Measurements from ENCODE around the gene SIM1. TPM values are rescaled to one million over a fixed set of nuclear protein-coding genes. Genes with fewer than 3 reads are reported as not detected.

SIM1 gene
- total RNA-seq, 1 experiment from 2014 or later = not detected

GRCh38 chr6:100462706-100463629 is 1.8 kb downstream of the SIM1 start:
- intact Hi-C loops (cut with micrococcal nuclease) = no loop called here
- no TSS peak for BruUV-seq (replicated peaks)
- H3K9ac ChIP-seq (ENCODE audit: low read length) = no peak overlapping the region
- H3K36me3 ChIP-seq (ENCODE audit: low read depth, low read length) = no peaks in the 10 kb centered on the region
- no peaks in the 10 kb centered on the region for H3K27me3 ChIP-seq (ENCODE audit: low read length)
- H3K4me3 ChIP-seq (ENCODE audit: low read length) = no peak overlapping the region
- TF ChIP-seq EZH2phosphoT487 (IDR thresholded peaks at IDR 0.05; ENCODE audit: borderline replicate concordance, low read length) (no peak), EZH2 (IDR thresholded peaks at IDR 0.05; ENCODE audit: low read length, unreplicated experiment) (no peak), CTCF (conservative IDR thresholded peaks at IDR 0.05; ENCODE audit: low read depth, low read length) (no peak)
- H3K9me2 ChIP-seq (replicated peaks; ENCODE audit: low read length) = no peaks in the 10 kb centered on the region
- H3F3A ChIP-seq (ENCODE audit: low read length, unreplicated experiment) = no peaks in the 10 kb centered on the region
- ChIA-PET CTCF (no interaction called here), POLR2A (ENCODE audit: unreplicated experiment) (no interaction called here)
- no peak overlapping the region for H2AFZ ChIP-seq (ENCODE audit: low read length)
- H4K20me1 ChIP-seq (ENCODE audit: low read length) = no peaks in the 10 kb centered on the region
- H3K79me2 ChIP-seq (ENCODE audit: low read length) = no peaks in the 10 kb centered on the region
- H3K4me1 ChIP-seq (ENCODE audit: insufficient read depth, low read length) = no peaks in the 10 kb centered on the region
- H3K4me2 ChIP-seq (ENCODE audit: low read length) = no peak overlapping the region
- ATAC-seq (no peak), DNase-seq (no peak)
- H3K27ac ChIP-seq (ENCODE audit: low read length) = no peak overlapping the region
- no peaks in the 10 kb centered on the region for H3K9me3 ChIP-seq (ENCODE audit: low read length)

GRCh38 chr6:100461917-100462705 is 2.6 kb downstream of the SIM1 start:
- ATAC-seq = no peak
- Histone ChIP-seq H3K9me2 (replicated peaks; ENCODE audit: low read length) (no peaks in the 10 kb centered on the region), H3K79me2 (ENCODE audit: low read length) (no peaks in the 10 kb centered on the region), H3K4me2 (ENCODE audit: low read length) (no peak overlapping the region), H3K9ac (ENCODE audit: low read length) (no peak overlapping the region), H3K36me3 (ENCODE audit: low read depth, low read length) (no peaks in the 10 kb centered on the region), H3K9me3 (ENCODE audit: low read length) (no peaks in the 10 kb centered on the region), H3K27me3 (ENCODE audit: low read length) (no peaks in the 10 kb centered on the region), H3K27ac (ENCODE audit: low read length) (no peak overlapping the region), H2AFZ (ENCODE audit: low read length) (no peak overlapping the region), H3F3A (ENCODE audit: low read length, unreplicated experiment) (no peaks in the 10 kb centered on the region), H3K4me3 (ENCODE audit: low read length) (no peak overlapping the region), H3K4me1 (ENCODE audit: insufficient read depth, low read length) (no peaks in the 10 kb centered on the region), H4K20me1 (ENCODE audit: low read length) (no peaks in the 10 kb centered on the region)
- TF ChIP-seq EZH2phosphoT487 (IDR thresholded peaks at IDR 0.05; ENCODE audit: borderline replicate concordance, low read length) (no peak), EZH2 (IDR thresholded peaks at IDR 0.05; ENCODE audit: low read length, unreplicated experiment) (no peak), CTCF (conservative IDR thresholded peaks at IDR 0.05; ENCODE audit: low read depth, low read length) (no peak)
- CTCF ChIA-PET = no interaction called here
- no TSS peak for BruUV-seq (replicated peaks)
- intact Hi-C loops (cut with micrococcal nuclease) = no loop called here
- DNase-seq = no peak
- POLR2A ChIA-PET (ENCODE audit: unreplicated experiment) = no interaction called here

Data from PC-3 (cell line).